Ascending aorta (tissue), 2 donors: ENCODE data around the gene FAM3B. TPM values are rescaled to one million over a fixed set of nuclear protein-coding genes. Genes with fewer than 3 reads are reported as not detected.

Source experiments
- DNase-seq, 2 donors: peaks; one replicate each; pipeline ENCODE4 v3.0.0-alpha.2; 2019; ENCODE audit warnings: low spot score in 2 of 2
- H3K27ac ChIP-seq, 2 donors: fragments of 200-600 bp; sonication (generic); one replicate each; pipeline ENCODE4 v1.5.1; 2016 to 2017; ENCODE audit warnings: mild to moderate bottlenecking in 1 of 2
- H3K27me3 ChIP-seq: fragments of 200-600 bp; sonication (generic); one replicate; pipeline ENCODE4 v1.5.1; 2017
- H3K36me3 ChIP-seq, 2 donors: fragments of 200-600 bp; sonication (generic); one replicate each; pipeline ENCODE4 v1.5.1; 2016
- H3K4me1 ChIP-seq, 2 donors: fragments of 200-600 bp; sonication (generic); one replicate each; pipeline ENCODE4 v1.5.1; 2016 to 2017; ENCODE audit warnings: mild to moderate bottlenecking in 1 of 2
- H3K4me3 ChIP-seq, 2 donors: fragments of 200-600 bp; sonication (generic); one replicate each; pipeline ENCODE4 v1.5.1; 2016 to 2017; ENCODE audit warnings: mild to moderate bottlenecking in 1 of 2
- H3K9me3 ChIP-seq, 2 donors: fragments of 200-600 bp; sonication (generic); one replicate each; pipeline ENCODE4 v1.5.1; 2016
- CTCF ChIP-seq, 3 experiments: fragments of 200-600 bp in 2 of 3; fragments of 450-650 bp in 1 of 3; sonication (generic) in 2 of 3; IDR thresholded peaks; one replicate each; pipeline ENCODE4 v1.5.1; 2016 to 2019; ENCODE audit warnings: antibody characterized with exemption in 3 of 3, mild to moderate bottlenecking in 1 of 3, moderate library complexity in 1 of 3
- intact Hi-C: fragments of 100-400 bp; cut with DNase I; formaldehyde crosslinking; loops from one replicate; pipeline ENCODE4 v1.15.1; 2023
- total RNA-seq: library from RNA; depleted of rRNA; stranded (reverse); fragments of >200 nt; gene quantifications from one replicate; pipeline ENCODE4 v1.1.0, GENCODE V29; 2016

The FAM3B gene
- total RNA-seq, 1 donor from 2014 or later, result not detected

- intact Hi-C loops, result no loop called here
- no peak for TF ChIP-seq CTCF (IDR thresholded peaks at IDR 0.05)
- Histone ChIP-seq H3K27me3 (no peaks in the 10 kb centered on the region), H3K36me3 (no peaks in the 10 kb centered on the region), H3K4me3 (no peak overlapping the region), H3K27ac (no peak overlapping the region), H3K4me1 (no peaks in the 10 kb centered on the region), H3K9me3 (no peaks in the 10 kb centered on the region)
- DNase-seq, result no peak
These were observed 11.2 kb downstream of the FAM3B start for GRCh38 chr21:41327753-41328152.

- H3K4me3 ChIP-seq, result no peak overlapping the region
- H3K4me1 ChIP-seq, result no peaks in the 10 kb centered on the region
- H3K36me3 ChIP-seq, result no peaks in the 10 kb centered on the region
- TF ChIP-seq CTCF (IDR thresholded peaks at IDR 0.05), result no peak
- H3K27me3 ChIP-seq, result no peaks in the 10 kb centered on the region
- DNase-seq, result no peak
- H3K9me3 ChIP-seq, result peaks cover 0 to under 1% of the 10 kb centered on the region in 2 donors
- intact Hi-C loops, result no loop called here
- H3K27ac ChIP-seq, result no peak overlapping the region
These were observed 12.3 kb downstream of the FAM3B start for GRCh38 chr21:41328660-41329607.

- intact Hi-C loops, result no loop called here
- TF ChIP-seq CTCF (IDR thresholded peaks at IDR 0.05), result no peak
- Histone ChIP-seq H3K36me3 (no peaks in the 10 kb centered on the region), H3K27me3 (no peaks in the 10 kb centered on the region), H3K4me1 (no peaks in the 10 kb centered on the region), H3K4me3 (no peak overlapping the region), H3K27ac (no peak overlapping the region), H3K9me3 (peaks cover 0 to 10% of the 10 kb centered on the region in 2 donors)
- no peak for DNase-seq
These were observed 17.2 kb downstream of the FAM3B start for GRCh38 chr21:41333752-41334151.

GRCh38 chr21:41337515-41337914 is 20.9 kb downstream of the FAM3B start:
- Histone ChIP-seq H3K27ac (no peak overlapping the region), H3K4me3 (no peak overlapping the region), H3K36me3 (no peaks in the 10 kb centered on the region), H3K4me1 (no peaks in the 10 kb centered on the region), H3K9me3 (peaks cover 0 to 10% of the 10 kb centered on the region in 2 donors), H3K27me3 (no peaks in the 10 kb centered on the region)
- TF ChIP-seq CTCF (IDR thresholded peaks at IDR 0.05), result no peak
- DNase-seq, result no peak
- intact Hi-C loops, result no loop called here

- Histone ChIP-seq H3K9me3 (peaks cover 0 to 10% of the 10 kb centered on the region in 2 donors), H3K27me3 (no peaks in the 10 kb centered on the region), H3K27ac (no peak overlapping the region), H3K4me3 (no peak overlapping the region), H3K4me1 (no peaks in the 10 kb centered on the region), H3K36me3 (no peaks in the 10 kb centered on the region)
- TF ChIP-seq CTCF (IDR thresholded peaks at IDR 0.05), result no peak
- intact Hi-C loops, result no loop called here
- DNase-seq, result no peak
These were observed 21.9 kb downstream of the FAM3B start for GRCh38 chr21:41338455-41338854.
